ENCODE data around the gene ACTRT2.

GRCh38 chr1:3001471-3002348, 19.6 kb upstream of the ACTRT2 start:
- no peak for TF ChIP-seq POLR2A (IDR thresholded peaks at IDR 0.05)
- TF ChIP-seq, protein P1, sequence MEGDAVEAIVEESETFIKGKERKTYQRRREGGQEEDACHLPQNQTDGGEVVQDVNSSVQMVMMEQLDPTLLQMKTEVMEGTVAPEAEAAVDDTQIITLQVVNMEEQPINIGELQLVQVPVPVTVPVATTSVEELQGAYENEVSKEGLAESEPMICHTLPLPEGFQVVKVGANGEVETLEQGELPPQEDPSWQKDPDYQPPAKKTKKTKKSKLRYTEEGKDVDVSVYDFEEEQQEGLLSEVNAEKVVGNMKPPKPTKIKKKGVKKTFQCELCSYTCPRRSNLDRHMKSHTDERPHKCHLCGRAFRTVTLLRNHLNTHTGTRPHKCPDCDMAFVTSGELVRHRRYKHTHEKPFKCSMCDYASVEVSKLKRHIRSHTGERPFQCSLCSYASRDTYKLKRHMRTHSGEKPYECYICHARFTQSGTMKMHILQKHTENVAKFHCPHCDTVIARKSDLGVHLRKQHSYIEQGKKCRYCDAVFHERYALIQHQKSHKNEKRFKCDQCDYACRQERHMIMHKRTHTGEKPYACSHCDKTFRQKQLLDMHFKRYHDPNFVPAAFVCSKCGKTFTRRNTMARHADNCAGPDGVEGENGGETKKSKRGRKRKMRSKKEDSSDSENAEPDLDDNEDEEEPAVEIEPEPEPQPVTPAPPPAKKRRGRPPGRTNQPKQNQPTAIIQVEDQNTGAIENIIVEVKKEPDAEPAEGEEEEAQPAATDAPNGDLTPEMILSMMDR (IDR thresholded peaks at IDR 0.05 in 8 of 11, conservative IDR thresholded peaks at IDR 0.05 in 3 of 11) = no peak
